Panc1 (cell line): ENCODE data around the gene CAPN15. TPM values are rescaled to one million over a fixed set of nuclear protein-coding genes. Genes with fewer than 3 reads are reported as not detected.

Experiments
- ATAC-seq: fragments of 200-7000 bp; cut with Tn5 transposase; 2 replicates; pipeline ENCODE4 v1.9.1; 2020; ENCODE audit warnings: mild to moderate bottlenecking, moderate library complexity
- BruUV-seq: library from RNA; stranded (reverse); fragments of 400-500 nt; replicated peaks from 2 replicates; lab custom pipeline; 2021; lab: Mats Ljungman, UMichigan
- CTCF ChIA-PET: fragments of 300-600 bp; sonication (Branson Sonifier 250); formaldehyde crosslinking; loops from one replicate; lab custom pipeline; 2022; ENCODE audit warnings: antibody characterized with exemption; lab: Charles Lee
- POLR2A ChIA-PET: fragments of 300-600 bp; sonication (Branson Sonifier 250); formaldehyde crosslinking; loops from one replicate; lab custom pipeline; 2022; ENCODE audit warnings: antibody characterized with exemption; lab: Charles Lee
- DNase-seq: peaks from one replicate; pipeline ENCODE4 v3.0.0-alpha.2; 2010; ENCODE audit warnings: low read depth, low spot score
- H3K27ac ChIP-seq: 2 replicates; pipeline ENCODE4 v1.5.1; 2011; ENCODE audit warnings: mild to moderate bottlenecking, low read length, inconsistent platforms
- H3K27me3 ChIP-seq: fragments of 200-500 bp; sonication (Bioruptor generic); 2 replicates; pipeline ENCODE4 v1.6.0; 2014; ENCODE audit warnings: low read length, inconsistent platforms; ENCODE audit not compliant: control insufficient read depth, insufficient read depth
- H3K36me3 ChIP-seq: fragments of 200-500 bp; sonication (Bioruptor generic); 2 replicates; pipeline ENCODE4 v1.5.1; 2014; ENCODE audit warnings: inconsistent platforms, mild to moderate bottlenecking, low read length, moderate library complexity; ENCODE audit not compliant: control insufficient read depth, insufficient read depth
- H3K4me1 ChIP-seq: 2 replicates; pipeline ENCODE4 v1.5.1; 2011; ENCODE audit warnings: inconsistent platforms, mild to moderate bottlenecking, low read length, moderate library complexity; ENCODE audit not compliant: control insufficient read depth, insufficient read depth
- H3K4me3 ChIP-seq, 2 experiments: 2 replicates each; pipeline ENCODE4 v1.5.1; 2011 to 2012; ENCODE audit warnings: low read depth in 2 of 2, low read length in 2 of 2, mild to moderate bottlenecking in 2 of 2, inconsistent platforms in 1 of 2, moderate library complexity in 1 of 2
- H3K9me3 ChIP-seq: fragments of 200-500 bp; sonication (Bioruptor generic); 2 replicates; pipeline ENCODE4 v1.5.1; 2014; ENCODE audit warnings: low read depth, mild to moderate bottlenecking, inconsistent platforms, low read length, moderate library complexity; ENCODE audit not compliant: control insufficient read depth, insufficient read depth
- POLR2AphosphoS5 ChIP-seq: IDR thresholded peaks from 2 replicates; pipeline ENCODE4 v1.6.1; 2012; ENCODE audit warnings: mild to moderate bottlenecking, low read depth, low read length, moderate library complexity
- REST ChIP-seq, 2 experiments: IDR thresholded peaks; 2 replicates each; pipeline ENCODE4 v1.6.1; 2011 to 2012; ENCODE audit warnings: low read depth in 2 of 2, control low read depth in 1 of 2, low read length in 1 of 2, mild to moderate bottlenecking in 1 of 2, moderate library complexity in 1 of 2; ENCODE audit not compliant: insufficient read depth in 1 of 2
- SIN3A ChIP-seq: IDR thresholded peaks from 2 replicates; pipeline ENCODE4 v1.6.1; 2012; ENCODE audit warnings: low read depth, mild to moderate bottlenecking, low read length, moderate library complexity, borderline replicate concordance; ENCODE audit not compliant: insufficient read depth
- TCF7L2 ChIP-seq: IDR thresholded peaks from 2 replicates; pipeline ENCODE4 v1.6.1; 2011; ENCODE audit warnings: mild to moderate bottlenecking, low read depth, low read length, inconsistent platforms
- in situ Hi-C: cut with HindIII; loops from 2 replicates; pipeline ENCODE4 v1.10.0; 2016; ENCODE audit warnings: low sequenced_read_pairs, low pct_unique_long_range_greater_than_20kb
- intact Hi-C: fragments of 100-400 bp; cut with micrococcal nuclease; formaldehyde crosslinking; loops from one replicate; pipeline ENCODE4 v1.10.0; 2022; ENCODE audit not compliant: unreplicated experiment
- total RNA-seq: library from RNA; stranded (reverse); gene quantifications from one replicate; pipeline ENCODE4 v1.2.1, GENCODE V29; 2021; ENCODE audit not compliant: unreplicated experiment
- TF ChIP-seq, protein P1 (sequence below): fragments of 450-650 bp; IDR thresholded peaks from 2 replicates; pipeline ENCODE4 v1.5.1; 2017; ENCODE audit warnings: mild to moderate bottlenecking

The CAPN15 gene
- total RNA-seq, 1 experiment from 2014 or later = 78.5 TPM

DNA sequence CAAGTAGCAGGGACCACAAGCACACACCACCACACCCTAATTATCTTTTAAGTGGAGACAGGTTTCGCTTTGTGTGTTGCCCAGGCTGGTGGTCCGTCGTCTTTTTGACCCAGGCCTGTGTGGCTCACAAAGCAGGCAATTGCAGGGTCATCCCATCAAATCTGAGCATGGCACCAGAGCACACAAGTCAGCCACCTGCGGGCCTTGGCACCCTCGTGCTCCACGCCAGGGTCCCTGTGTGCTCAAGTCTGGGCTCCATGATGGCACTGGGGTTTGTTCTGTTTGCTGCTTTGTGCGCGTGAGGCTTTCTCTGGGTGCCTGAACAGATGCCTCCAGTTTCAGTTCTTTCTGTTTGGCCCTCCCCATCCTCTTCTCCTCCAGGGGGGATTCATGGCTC is 2.4 kb upstream of the CAPN15 start:
- ATAC-seq (no peak), DNase-seq (no peak)
- in situ Hi-C loops = no loop called here
- Histone ChIP-seq H3K36me3 (no peaks in the 10 kb centered on the region), H3K9me3 (no peaks in the 10 kb centered on the region), H3K27ac (peak overlapping the region; percentile 95; the same call in 1 of the 2 replicates), H3K4me3 (peak overlapping the region in 1 of 2 experiments; percentile 82; a peak in 1 of 4 replicates), H3K27me3 (no peaks in the 10 kb centered on the region), H3K4me1 (peaks cover 41% of the 10 kb centered on the region)
- ChIA-PET POLR2A (no interaction called here), CTCF (no interaction called here)
- BruUV-seq = TSS peak; percentile 87
- intact Hi-C loops = no loop called here
- TF ChIP-seq TCF7L2 (no peak), POLR2AphosphoS5 (no peak), SIN3A (no peak), REST (IDR thresholded peaks at IDR 0.05; ENCODE audit: insufficient read depth in 1 of 2, low read depth in 2 of 2, low read length in 1 of 2) (no peak)
- TF ChIP-seq, protein P1, sequence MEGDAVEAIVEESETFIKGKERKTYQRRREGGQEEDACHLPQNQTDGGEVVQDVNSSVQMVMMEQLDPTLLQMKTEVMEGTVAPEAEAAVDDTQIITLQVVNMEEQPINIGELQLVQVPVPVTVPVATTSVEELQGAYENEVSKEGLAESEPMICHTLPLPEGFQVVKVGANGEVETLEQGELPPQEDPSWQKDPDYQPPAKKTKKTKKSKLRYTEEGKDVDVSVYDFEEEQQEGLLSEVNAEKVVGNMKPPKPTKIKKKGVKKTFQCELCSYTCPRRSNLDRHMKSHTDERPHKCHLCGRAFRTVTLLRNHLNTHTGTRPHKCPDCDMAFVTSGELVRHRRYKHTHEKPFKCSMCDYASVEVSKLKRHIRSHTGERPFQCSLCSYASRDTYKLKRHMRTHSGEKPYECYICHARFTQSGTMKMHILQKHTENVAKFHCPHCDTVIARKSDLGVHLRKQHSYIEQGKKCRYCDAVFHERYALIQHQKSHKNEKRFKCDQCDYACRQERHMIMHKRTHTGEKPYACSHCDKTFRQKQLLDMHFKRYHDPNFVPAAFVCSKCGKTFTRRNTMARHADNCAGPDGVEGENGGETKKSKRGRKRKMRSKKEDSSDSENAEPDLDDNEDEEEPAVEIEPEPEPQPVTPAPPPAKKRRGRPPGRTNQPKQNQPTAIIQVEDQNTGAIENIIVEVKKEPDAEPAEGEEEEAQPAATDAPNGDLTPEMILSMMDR = no peak

- H3K4me3 ChIP-seq = peak overlapping the region; percentile 82
- peaks cover 42% of the 10 kb centered on the region for H3K4me1 ChIP-seq
- intact Hi-C loops (no loop called here), in situ Hi-C loops (no loop called here)
- ATAC-seq = peak; percentile 24
- DNase-seq = peak; percentile 81
- ChIA-PET CTCF (no interaction called here), POLR2A (no interaction called here)
- BruUV-seq = no TSS peak
- H3K27ac ChIP-seq = peak overlapping the region; percentile 95
- H3K36me3 ChIP-seq = no peaks in the 10 kb centered on the region
- no peak for TF ChIP-seq SIN3A
- no peak; the same call in 1 of the 2 replicates for TF ChIP-seq POLR2AphosphoS5
- TF ChIP-seq TCF7L2 = no peak
- no peak for TF ChIP-seq REST (IDR thresholded peaks at IDR 0.05; ENCODE audit: insufficient read depth in 1 of 2, low read depth in 2 of 2, low read length in 1 of 2)
- TF ChIP-seq, protein P1 = no peak
- no peaks in the 10 kb centered on the region for H3K27me3 ChIP-seq
- no peaks in the 10 kb centered on the region for H3K9me3 ChIP-seq
These were observed 1.9 kb upstream of the CAPN15 start for GRCh38 chr16:525520-526180.
